MV-4-11 (cell line): ENCODE data around the gene UQCRC2.
"Not testable (repeated sequence)": the region's sequence is repeated elsewhere in the genome, so short reads cannot be mapped to it uniquely, and the experiment has no call there.

Source experiments
- DNase-seq: peaks from one replicate; lab custom pipeline; 2025; lab: John Stamatoyannopoulos, UW

Gene UQCRC2

GRCh38 chr16:22010902-22011301, 57.7 kb downstream of the UQCRC2 start:
- no peak for DNase-seq

GRCh38 chr16:22012241-22012640, 59.1 kb downstream of the UQCRC2 start:
- no peak for DNase-seq

GRCh38 chr16:22013486-22013885, 60.3 kb downstream of the UQCRC2 start:
- DNase-seq, result no peak

- no peak for DNase-seq
Measured at GRCh38 chr16:22014271-22014873, 61.2 kb downstream of the UQCRC2 start.

- no peak for DNase-seq
Measured at GRCh38 chr16:22016927-22017326, 63.8 kb downstream of the UQCRC2 start.

- DNase-seq, result no peak
Measured at GRCh38 chr16:22018559-22018958, 65.4 kb downstream of the UQCRC2 start.

GRCh38 chr16:22022151-22022550, 69.0 kb downstream of the UQCRC2 start:
- no peak for DNase-seq

GRCh38 chr16:22023505-22023904, 70.3 kb downstream of the UQCRC2 start:
- DNase-seq, result no peak

GRCh38 chr16:22024785-22025184, 71.6 kb downstream of the UQCRC2 start:
- DNase-seq, result not testable (repeated sequence)

GRCh38 chr16:22027633-22028032, 74.5 kb downstream of the UQCRC2 start:
- DNase-seq, result no peak

GRCh38 chr16:22029632-22030031, 76.5 kb downstream of the UQCRC2 start:
- DNase-seq, result no peak

GRCh38 chr16:22030087-22030812, 77.1 kb downstream of the UQCRC2 start:
- DNase-seq, result no peak

GRCh38 chr16:22031483-22032083, 78.4 kb downstream of the UQCRC2 start:
- peak; percentile 58 for DNase-seq
